Left lung (tissue), 10 donors: ENCODE data around the gene OTOG. TPM values are rescaled to one million over a fixed set of nuclear protein-coding genes. Genes with fewer than 3 reads are reported as not detected.

Experiments
- ATAC-seq: fragments of 200-7000 bp; cut with Tn5 transposase; one replicate; pipeline ENCODE4 v1.9.1; 2020; ENCODE audit warnings: moderate library complexity
- DNase-seq, 4 donors: peaks; one replicate each; pipeline ENCODE4 v3.0.0-alpha.2; 2013 to 2020
- H3K27ac ChIP-seq, 2 donors: fragments of 200-600 bp; sonication (generic) in 1 of 2; one replicate each; pipeline versions ENCODE4 v1.5.0 to v1.8.0; 2020 to 2021
- H3K27me3 ChIP-seq, 2 donors: fragments of 200-600 bp; sonication (generic) in 1 of 2; one replicate each; pipeline versions ENCODE4 v1.5.0 to v1.8.0; 2020 to 2021
- H3K36me3 ChIP-seq, 2 donors: fragments of 200-600 bp; sonication (generic) in 1 of 2; one replicate each; pipeline versions ENCODE4 v1.5.0 to v1.8.0; 2020 to 2021
- H3K4me1 ChIP-seq, 2 donors: fragments of 200-600 bp; one replicate each; pipeline ENCODE4 v1.8.0; 2021
- H3K4me3 ChIP-seq, 2 donors: fragments of 200-600 bp; sonication (generic) in 1 of 2; one replicate each; pipeline versions ENCODE4 v1.5.0 to v1.8.0; 2020 to 2021; ENCODE audit warnings: mild to moderate bottlenecking in 1 of 2
- H3K9me3 ChIP-seq, 2 donors: fragments of 200-600 bp; sonication (generic) in 1 of 2; one replicate each; pipeline versions ENCODE4 v1.5.0 to v1.8.0; 2020 to 2021
- CTCF ChIP-seq, 2 donors: fragments of 200-600 bp; sonication (generic) in 1 of 2; IDR thresholded peaks; one replicate each; pipeline versions ENCODE4 v1.5.0 to v1.8.0; 2021; ENCODE audit warnings: antibody characterized with exemption in 2 of 2
- intact Hi-C, 2 donors: fragments of 100-400 bp; cut with DNase I; formaldehyde crosslinking; loops; one replicate each; pipeline versions ENCODE4 v1.11.2 to v1.14.2; 2022
- polyA plus RNA-seq, 6 donors: library from polyadenylated mRNA; unstranded; fragments of 120-200 nt; gene quantifications; one replicate each; pipeline ENCODE4 v1.2.1, GENCODE V29; 2013; ENCODE audit not compliant: insufficient read length in 6 of 6
- total RNA-seq, 2 donors: library from RNA; stranded (reverse); fragmentation: NEBNext Ultra II Directional; extraction: Animal tissue kit (Norgen Biotek cat#: 25700); gene quantifications; one replicate each; pipeline ENCODE4 v1.2.1, GENCODE V29; 2021
- donor health status: DM: no; HTN: yes; CAD: no.
- donor health status: DM: no; HTN: no; CAD: no.

The OTOG gene
- total and polyA plus RNA-seq, 8 donors = 0.04 to 0.24 (median 0.11) TPM; not detected in 2

- no peak for TF ChIP-seq CTCF (IDR thresholded peaks at IDR 0.05)
- DNase-seq = no peak
- ATAC-seq = peak; percentile 31
- Histone ChIP-seq H3K9me3 (no peaks in the 10 kb centered on the region), H3K27me3 (peaks cover 0 to 10% of the 10 kb centered on the region in 2 donors), H3K27ac (no peak overlapping the region), H3K4me3 (no peak overlapping the region), H3K36me3 (no peaks in the 10 kb centered on the region), H3K4me1 (no peaks in the 10 kb centered on the region)
- intact Hi-C loops = no loop called here
These were observed 16.2 kb downstream of the OTOG start for GRCh38 chr11:17563231-17563646.

- intact Hi-C loops = no loop called here
- no peak for TF ChIP-seq CTCF (IDR thresholded peaks at IDR 0.05)
- H3K27me3 ChIP-seq = peaks cover 0 to under 1% of the 10 kb centered on the region in 2 donors
- no peaks in the 10 kb centered on the region for H3K36me3 ChIP-seq
- H3K9me3 ChIP-seq = no peaks in the 10 kb centered on the region
- H3K4me1 ChIP-seq = no peaks in the 10 kb centered on the region
- no peak for DNase-seq
- ATAC-seq = no peak
- H3K4me3 ChIP-seq = no peak overlapping the region
- H3K27ac ChIP-seq = no peak overlapping the region
These were observed 17.1 kb downstream of the OTOG start for GRCh38 chr11:17563961-17564686.

GRCh38 chr11:17564687-17565042 lies 17.6 kb downstream of the OTOG start:
- Histone ChIP-seq H3K36me3 (no peaks in the 10 kb centered on the region), H3K4me3 (no peak overlapping the region), H3K4me1 (no peaks in the 10 kb centered on the region), H3K27ac (no peak overlapping the region), H3K27me3 (no peaks in the 10 kb centered on the region), H3K9me3 (no peaks in the 10 kb centered on the region)
- DNase-seq = no peak
- ATAC-seq = no peak
- intact Hi-C loops = no loop called here
- TF ChIP-seq CTCF (IDR thresholded peaks at IDR 0.05) = no peak

- no peak overlapping the region for H3K4me3 ChIP-seq
- no peaks in the 10 kb centered on the region for H3K27me3 ChIP-seq
- no peaks in the 10 kb centered on the region for H3K4me1 ChIP-seq
- DNase-seq (no peak), ATAC-seq (no peak)
- H3K36me3 ChIP-seq = no peaks in the 10 kb centered on the region
- intact Hi-C loops = no loop called here
- H3K27ac ChIP-seq = no peak overlapping the region
- H3K9me3 ChIP-seq = no peaks in the 10 kb centered on the region
- TF ChIP-seq CTCF (IDR thresholded peaks at IDR 0.05) = no peak
These were observed 21.9 kb downstream of the OTOG start for GRCh38 chr11:17568944-17569343.

- Histone ChIP-seq H3K4me1 (no peaks in the 10 kb centered on the region), H3K4me3 (no peak overlapping the region), H3K27ac (no peak overlapping the region), H3K27me3 (no peaks in the 10 kb centered on the region), H3K36me3 (no peaks in the 10 kb centered on the region), H3K9me3 (no peaks in the 10 kb centered on the region)
- intact Hi-C loops = no loop called here
- no peak for ATAC-seq
- no peak for TF ChIP-seq CTCF (IDR thresholded peaks at IDR 0.05)
- DNase-seq = no peak
These were observed 23.0 kb downstream of the OTOG start for GRCh38 chr11:17570034-17570433.
